Breast epithelium (tissue), 4 donors: ENCODE results near the gene POTEC. TPM values are rescaled to one million over a fixed set of nuclear protein-coding genes. Genes with fewer than 3 reads are reported as not detected.
"Not testable (repeated sequence)": the region's sequence is repeated elsewhere in the genome, so short reads cannot be mapped to it uniquely, and the experiment has no call there.

Experiments
- DNase-seq, 2 donors: peaks; one replicate each; pipeline ENCODE4 v3.0.0-alpha.2; 2019; ENCODE audit warnings: low spot score in 2 of 2
- H3K27ac ChIP-seq, 2 donors: fragments of 200-600 bp; sonication (generic) in 1 of 2; one replicate each; pipeline ENCODE4 v1.5.1; 2016 to 2019; ENCODE audit warnings: mild to moderate bottlenecking in 1 of 2
- H3K27me3 ChIP-seq, 2 donors: fragments of 200-600 bp; sonication (generic) in 1 of 2; one replicate each; pipeline versions ENCODE4 v1.5.1 to v1.6.0; 2017 to 2019; ENCODE audit warnings: control low read depth in 1 of 2, mild to moderate bottlenecking in 1 of 2
- H3K36me3 ChIP-seq: fragments of 200-600 bp; one replicate; pipeline ENCODE4 v1.5.1; 2019
- H3K4me1 ChIP-seq, 2 donors: fragments of 200-600 bp; sonication (generic); one replicate each; pipeline ENCODE4 v1.5.1; 2016 to 2019; ENCODE audit warnings: control low read depth in 1 of 2
- H3K4me3 ChIP-seq, 3 donors: fragments of 200-600 bp; sonication (generic); 1 replicate in 2 of 3; 2 replicates in 1 of 3; pipeline ENCODE4 v1.5.1; 2016 to 2019; ENCODE audit warnings: mild to moderate bottlenecking in 3 of 3, moderate library complexity in 2 of 3
- H3K9me3 ChIP-seq, 2 donors: fragments of 200-600 bp; sonication (generic) in 1 of 2; one replicate each; pipeline ENCODE4 v1.5.1; 2016 to 2019; ENCODE audit warnings: control low read depth in 1 of 2
- CTCF ChIP-seq, 3 donors: fragments of 450-650 bp; IDR thresholded peaks; one replicate each; pipeline ENCODE4 v1.5.1; 2016 to 2017; ENCODE audit warnings: antibody characterized with exemption in 3 of 3, mild to moderate bottlenecking in 3 of 3, moderate library complexity in 3 of 3
- POLR2A ChIP-seq: fragments of 450-650 bp; IDR thresholded peaks from one replicate; pipeline ENCODE4 v1.6.1; 2016; ENCODE audit warnings: antibody characterized with exemption, mild to moderate bottlenecking, moderate library complexity
- POLR2AphosphoS5 ChIP-seq, 3 donors: sonication (generic); formaldehyde crosslinking; IDR thresholded peaks; one replicate each; pipeline ENCODE4 v1.6.1; 2017; ENCODE audit warnings: antibody characterized with exemption in 3 of 3
- intact Hi-C: fragments of 100-400 bp; cut with DNase I; formaldehyde crosslinking; loops from one replicate; pipeline ENCODE4 v1.15.1; 2023; ENCODE audit warnings: low total_unique reads
- total RNA-seq, 3 donors: library from RNA; depleted of rRNA; stranded (reverse); fragments of >200 nt; gene quantifications; one replicate each; pipeline ENCODE4 v1.1.0, GENCODE V29; 2016

Gene POTEC
- total RNA-seq = 1 to 10 TPM in 1 of 3 donors, not detected in 2; 4.9 TPM

- H3K36me3 ChIP-seq, DNase-seq, intact Hi-C loops, H3K4me3 ChIP-seq, H3K4me1 ChIP-seq, H3K27me3 ChIP-seq, H3K9me3 ChIP-seq, H3K27ac ChIP-seq: not testable (repeated sequence)
Measured at GRCh38 chr18:14543446-14543964, at the start of gene POTEC. Gene POTEC (minus strand): TSS chr18:14543600. CDS start chr18:14543146, 454 bp downstream.

GRCh38 chr18:14577971-14578370 lies 34.6 kb upstream of the POTEC start:
- Histone ChIP-seq H3K4me1 (no peaks in the 10 kb centered on the region), H3K36me3 (no peaks in the 10 kb centered on the region), H3K27ac (no peak overlapping the region), H3K9me3 (no peaks in the 10 kb centered on the region), H3K27me3 (no peaks in the 10 kb centered on the region), H3K4me3 (no peak overlapping the region)
- intact Hi-C loops = no loop called here
- DNase-seq = no peak
- TF ChIP-seq POLR2A = no peak
- no peak for TF ChIP-seq POLR2AphosphoS5 (IDR thresholded peaks at IDR 0.05)
- TF ChIP-seq CTCF (IDR thresholded peaks at IDR 0.05) = no peak

- intact Hi-C loops, H3K4me3 ChIP-seq, DNase-seq, H3K27ac ChIP-seq, H3K9me3 ChIP-seq, H3K36me3 ChIP-seq, H3K4me1 ChIP-seq, H3K27me3 ChIP-seq: not testable (repeated sequence)
Measured at GRCh38 chr18:14559502-14559901, 16.1 kb upstream of the POTEC start.

GRCh38 chr18:14531659-14532058 lies 11.7 kb downstream of the POTEC start:
- H3K9me3 ChIP-seq, intact Hi-C loops, H3K27ac ChIP-seq, H3K27me3 ChIP-seq, H3K36me3 ChIP-seq, H3K4me1 ChIP-seq, DNase-seq, H3K4me3 ChIP-seq: not testable (repeated sequence)

- H3K27ac ChIP-seq, DNase-seq, H3K4me1 ChIP-seq, H3K4me3 ChIP-seq, H3K9me3 ChIP-seq, H3K27me3 ChIP-seq, intact Hi-C loops, H3K36me3 ChIP-seq: not testable (repeated sequence)
Measured at GRCh38 chr18:14510707-14511106, 32.7 kb downstream of the POTEC start.

- H3K4me1 ChIP-seq, H3K36me3 ChIP-seq, DNase-seq, intact Hi-C loops, H3K4me3 ChIP-seq, H3K27me3 ChIP-seq, H3K9me3 ChIP-seq, H3K27ac ChIP-seq: not testable (repeated sequence)
Measured at GRCh38 chr18:14503691-14504090, 39.7 kb downstream of the POTEC start.

GRCh38 chr18:14501894-14502293 lies 41.5 kb downstream of the POTEC start:
- H3K27me3 ChIP-seq, H3K36me3 ChIP-seq, H3K4me1 ChIP-seq, H3K9me3 ChIP-seq, H3K4me3 ChIP-seq, H3K27ac ChIP-seq, DNase-seq, intact Hi-C loops: not testable (repeated sequence)

- DNase-seq, H3K9me3 ChIP-seq, intact Hi-C loops, H3K4me3 ChIP-seq, H3K4me1 ChIP-seq, H3K27ac ChIP-seq, H3K36me3 ChIP-seq, H3K27me3 ChIP-seq: not testable (repeated sequence)
Measured at GRCh38 chr18:14489256-14490014, 54.0 kb downstream of the POTEC start.

- H3K36me3 ChIP-seq, intact Hi-C loops, DNase-seq, H3K9me3 ChIP-seq, H3K4me3 ChIP-seq, H3K4me1 ChIP-seq, H3K27ac ChIP-seq, H3K27me3 ChIP-seq: not testable (repeated sequence)
Measured at GRCh38 chr18:14488789-14489188, 54.6 kb downstream of the POTEC start.

- not testable (repeated sequence) for DNase-seq, H3K4me3 ChIP-seq
Measured at GRCh38 chr18:14486926-14487580, 56.3 kb downstream of the POTEC start.

GRCh38 chr18:14479076-14479475 lies 64.3 kb downstream of the POTEC start:
- H3K4me1 ChIP-seq, H3K27ac ChIP-seq, intact Hi-C loops, H3K27me3 ChIP-seq, H3K4me3 ChIP-seq, H3K9me3 ChIP-seq, H3K36me3 ChIP-seq, DNase-seq: not testable (repeated sequence)

More at GRCh38 chr18:14486926-14487580, 56.3 kb downstream of the POTEC start:
- H3K36me3 ChIP-seq, H3K4me1 ChIP-seq, H3K9me3 ChIP-seq, intact Hi-C loops, H3K27ac ChIP-seq, H3K27me3 ChIP-seq: not testable (repeated sequence)

- H3K36me3 ChIP-seq, H3K27ac ChIP-seq, H3K4me1 ChIP-seq, H3K27me3 ChIP-seq, DNase-seq, H3K4me3 ChIP-seq, H3K9me3 ChIP-seq, intact Hi-C loops: not testable (repeated sequence)
Measured at GRCh38 chr18:14475520-14475919, 67.9 kb downstream of the POTEC start.
